HEK293 (cell line): Measurements from ENCODE around the gene ENDOV.

ENCODE experiments used
- CTCF ChIA-PET: fragments of 350-600 bp; formaldehyde crosslinking; extraction: SDS; loops from one replicate; lab custom pipeline; 2021; ENCODE audit warnings: antibody characterized with exemption; lab: Yijun Ruan, JAX
- POLR2A ChIA-PET: fragments of 300-600 bp; formaldehyde crosslinking; extraction: SDS; loops from one replicate; lab custom pipeline; 2020; ENCODE audit warnings: antibody characterized with exemption, inconsistent platforms; lab: Yijun Ruan, JAX
- H3K27ac ChIP-seq: fragments of 200-500 bp; sonication (Bioruptor generic); 2 replicates; pipeline ENCODE4 v1.5.1; 2014; ENCODE audit warnings: low read depth, low read length, control low read depth, inconsistent platforms; ENCODE audit errors: extremely low read depth
- H3K36me3 ChIP-seq, 2 experiments: fragments of 200-500 bp in 1 of 2; sonication (Bioruptor generic) in 1 of 2; 1 replicate in 1 of 2; 2 replicates in 1 of 2; pipeline ENCODE4 v1.5.1; 2014 to 2017; ENCODE audit warnings: inconsistent platforms in 2 of 2, low read length in 2 of 2; ENCODE audit not compliant: control insufficient read depth in 2 of 2, insufficient read depth in 1 of 2
- H3K4me1 ChIP-seq: fragments of 200-500 bp; sonication (Bioruptor generic); 2 replicates; pipeline ENCODE4 v1.5.1; 2014; ENCODE audit warnings: mild to moderate bottlenecking, low read length, inconsistent platforms; ENCODE audit not compliant: control insufficient read depth, insufficient read depth
- H3K4me3 ChIP-seq: 2 replicates; pipeline ENCODE4 v1.5.1; 2011; ENCODE audit warnings: low read depth, mild to moderate bottlenecking, control low read depth, low read length, moderate library complexity
- H3K9me3 ChIP-seq: fragments of 200-500 bp; sonication (Bioruptor generic); 2 replicates; pipeline ENCODE4 v1.5.1; 2014; ENCODE audit warnings: low read depth, low read length, inconsistent platforms; ENCODE audit not compliant: control insufficient read depth, insufficient read depth
- BCL11B ChIP-seq: fragments of 450-650 bp; formaldehyde crosslinking; IDR thresholded peaks from 2 replicates; pipeline ENCODE4 v1.5.1; 2016; ENCODE audit warnings: low read depth, missing biosample characterization, missing genetic modification characterization
- GFI1B ChIP-seq: fragments of 450-650 bp; formaldehyde crosslinking; IDR thresholded peaks from 2 replicates; pipeline ENCODE4 v1.5.1; 2016; ENCODE audit warnings: missing biosample characterization, missing genetic modification characterization
- GLIS1 ChIP-seq: fragments of 450-650 bp; formaldehyde crosslinking; IDR thresholded peaks from 2 replicates; pipeline ENCODE4 v1.5.1; 2016; ENCODE audit warnings: missing biosample characterization, missing genetic modification characterization
- GLIS2 ChIP-seq: fragments of 450-650 bp; formaldehyde crosslinking; IDR thresholded peaks from 2 replicates; pipeline ENCODE4 v1.5.1; 2016; ENCODE audit warnings: missing biosample characterization, missing genetic modification characterization
- KLF16 ChIP-seq: fragments of 450-650 bp; formaldehyde crosslinking; IDR thresholded peaks from 2 replicates; pipeline ENCODE4 v1.5.1; 2017; ENCODE audit warnings: missing biosample characterization, missing genetic modification characterization
- KLF9 ChIP-seq: fragments of 450-650 bp; formaldehyde crosslinking; IDR thresholded peaks from 2 replicates; pipeline ENCODE4 v1.5.1; 2016; ENCODE audit warnings: missing biosample characterization, missing genetic modification characterization, low read depth
- TCF7L2 ChIP-seq: IDR thresholded peaks from 2 replicates; pipeline ENCODE4 v1.6.1; 2011; ENCODE audit warnings: low read depth, mild to moderate bottlenecking, inconsistent platforms, low read length, moderate library complexity, borderline replicate concordance
- ZFHX2 ChIP-seq: fragments of 450-650 bp; formaldehyde crosslinking; conservative IDR thresholded peaks from 2 replicates; pipeline ENCODE4 v1.5.1; 2016; ENCODE audit warnings: missing biosample characterization, missing genetic modification characterization
- ZFP41 ChIP-seq: fragments of 450-650 bp; formaldehyde crosslinking; IDR thresholded peaks from 2 replicates; pipeline ENCODE4 v1.5.1; 2016; ENCODE audit warnings: missing biosample characterization, missing genetic modification characterization, borderline replicate concordance
- ZNF155 ChIP-seq: fragments of 450-650 bp; formaldehyde crosslinking; IDR thresholded peaks from 2 replicates; pipeline ENCODE4 v1.5.1; 2016; ENCODE audit warnings: missing biosample characterization, missing genetic modification characterization
- ZNF211 ChIP-seq: fragments of 450-650 bp; formaldehyde crosslinking; IDR thresholded peaks from 2 replicates; pipeline ENCODE4 v1.5.1; 2016; ENCODE audit warnings: low read depth, missing biosample characterization, missing genetic modification characterization
- ZNF221 ChIP-seq: fragments of 450-650 bp; formaldehyde crosslinking; IDR thresholded peaks from 2 replicates; pipeline ENCODE4 v1.5.1; 2017; ENCODE audit warnings: missing biosample characterization, missing genetic modification characterization, borderline replicate concordance
- ZNF239 ChIP-seq: fragments of 450-650 bp; formaldehyde crosslinking; IDR thresholded peaks from 2 replicates; pipeline ENCODE4 v1.5.1; 2016; ENCODE audit warnings: missing biosample characterization, missing genetic modification characterization
- ZNF335 ChIP-seq: fragments of 450-650 bp; formaldehyde crosslinking; conservative IDR thresholded peaks from 2 replicates; pipeline ENCODE4 v1.5.1; 2016; ENCODE audit warnings: missing biosample characterization, missing genetic modification characterization
- ZNF416 ChIP-seq: fragments of 450-650 bp; formaldehyde crosslinking; IDR thresholded peaks from 2 replicates; pipeline ENCODE4 v1.5.1; 2016; ENCODE audit warnings: missing biosample characterization, missing genetic modification characterization
- ZNF660 ChIP-seq: fragments of 450-650 bp; IDR thresholded peaks from 2 replicates; pipeline ENCODE4 v1.5.1; 2018; ENCODE audit warnings: missing biosample characterization, mild to moderate bottlenecking, missing genetic modification characterization
- ZNF701 ChIP-seq: fragments of 450-650 bp; formaldehyde crosslinking; IDR thresholded peaks from 2 replicates; pipeline ENCODE4 v1.5.1; 2016; ENCODE audit warnings: missing biosample characterization, missing genetic modification characterization
- TF ChIP-seq, protein P1 (sequence below): fragments of 450-650 bp; formaldehyde crosslinking; IDR thresholded peaks from 2 replicates; pipeline ENCODE4 v1.5.1; 2016; ENCODE audit warnings: missing biosample characterization, missing genetic modification characterization
- TF ChIP-seq, protein P2 (sequence below): fragments of 450-650 bp; formaldehyde crosslinking; IDR thresholded peaks from 2 replicates; pipeline ENCODE4 v1.5.1; 2016; ENCODE audit warnings: missing biosample characterization, missing genetic modification characterization, borderline replicate concordance
- TF ChIP-seq, protein P3 (sequence below): fragments of 450-650 bp; formaldehyde crosslinking; IDR thresholded peaks from 2 replicates; pipeline ENCODE4 v1.5.0; 2017; ENCODE audit warnings: missing biosample characterization, missing genetic modification characterization, borderline replicate concordance
- TF ChIP-seq, protein P4 (sequence below): sonication (generic); formaldehyde crosslinking; IDR thresholded peaks from 2 replicates; pipeline ENCODE4 v1.8.1; 2022; ENCODE audit warnings: mild to moderate bottlenecking, moderate library complexity, missing genetic modification reagents
- TF ChIP-seq, protein P5 (sequence below): fragments of 450-650 bp; formaldehyde crosslinking; IDR thresholded peaks from 2 replicates; pipeline ENCODE4 v1.5.1; 2017; ENCODE audit warnings: missing biosample characterization, missing genetic modification characterization

The ENDOV gene

DNA sequence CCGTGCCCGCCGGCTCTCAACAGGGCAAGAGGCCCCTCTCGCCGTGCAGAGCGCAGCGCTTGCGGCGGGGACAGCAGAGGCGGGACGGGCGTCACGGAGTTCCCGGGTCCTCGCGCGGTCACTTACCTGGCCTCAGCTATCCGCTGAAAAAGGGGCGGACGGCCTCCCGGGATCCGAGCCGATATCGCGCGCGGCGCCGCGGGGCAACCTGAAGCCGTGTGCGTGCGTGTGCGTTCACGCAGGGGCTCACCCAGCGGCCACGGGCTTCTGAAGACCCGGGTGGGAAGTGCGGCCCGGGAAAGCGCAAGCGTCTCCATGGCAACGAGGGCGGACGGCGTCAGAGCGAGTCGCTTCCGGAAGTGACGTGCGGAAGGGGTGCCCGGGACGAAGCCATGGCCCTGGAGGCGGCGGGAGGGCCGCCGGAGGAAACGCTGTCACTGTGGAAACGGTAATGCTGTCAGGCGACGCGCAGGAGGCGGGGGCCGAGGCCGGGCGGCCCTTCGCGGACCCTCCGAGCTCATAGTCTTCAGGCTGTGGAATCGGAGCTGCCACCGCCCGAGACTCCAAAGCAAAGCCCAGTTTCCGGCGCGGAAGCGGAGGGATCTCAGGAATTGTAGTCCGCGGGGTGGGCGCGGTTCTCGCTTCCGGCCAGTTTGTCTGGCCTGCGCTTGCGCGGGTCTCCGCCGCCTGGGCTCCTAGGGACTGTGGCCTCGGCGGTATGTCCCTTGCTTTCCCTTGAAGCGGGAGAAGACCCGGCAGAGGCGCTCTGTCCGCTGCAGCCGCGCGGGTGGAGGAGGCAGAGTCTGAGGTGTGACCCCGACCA, at the start of gene ENDOV (continued):
- no peak for TF ChIP-seq ZNF155 (tag by site-specific recombination)
- no peak; the same call in 1 of the 2 replicates for TF ChIP-seq ZFHX2 (tag by site-specific recombination)
- TF ChIP-seq ZNF211 (tag by site-specific recombination): no peak
- TF ChIP-seq ZNF660 (tag by site-specific recombination): peak; percentile 77
- TF ChIP-seq GLIS2: 0 out of 2 replicates have a peak, but pooled peaks have one; percentile 38
- peak; percentile 100 for TF ChIP-seq ZNF335 (tag by site-specific recombination)
- TF ChIP-seq, protein P1, sequence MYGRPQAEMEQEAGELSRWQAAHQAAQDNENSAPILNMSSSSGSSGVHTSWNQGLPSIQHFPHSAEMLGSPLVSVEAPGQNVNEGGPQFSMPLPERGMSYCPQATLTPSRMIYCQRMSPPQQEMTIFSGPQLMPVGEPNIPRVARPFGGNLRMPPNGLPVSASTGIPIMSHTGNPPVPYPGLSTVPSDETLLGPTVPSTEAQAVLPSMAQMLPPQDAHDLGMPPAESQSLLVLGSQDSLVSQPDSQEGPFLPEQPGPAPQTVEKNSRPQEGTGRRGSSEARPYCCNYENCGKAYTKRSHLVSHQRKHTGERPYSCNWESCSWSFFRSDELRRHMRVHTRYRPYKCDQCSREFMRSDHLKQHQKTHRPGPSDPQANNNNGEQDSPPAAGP: peak; percentile 85
- TF ChIP-seq ZFP41 (tag by site-specific recombination): no peak
- peak; percentile 99 for TF ChIP-seq KLF9
- no peak for TF ChIP-seq TCF7L2
- TF ChIP-seq, all 188 proteins: peak for 66

DNA sequence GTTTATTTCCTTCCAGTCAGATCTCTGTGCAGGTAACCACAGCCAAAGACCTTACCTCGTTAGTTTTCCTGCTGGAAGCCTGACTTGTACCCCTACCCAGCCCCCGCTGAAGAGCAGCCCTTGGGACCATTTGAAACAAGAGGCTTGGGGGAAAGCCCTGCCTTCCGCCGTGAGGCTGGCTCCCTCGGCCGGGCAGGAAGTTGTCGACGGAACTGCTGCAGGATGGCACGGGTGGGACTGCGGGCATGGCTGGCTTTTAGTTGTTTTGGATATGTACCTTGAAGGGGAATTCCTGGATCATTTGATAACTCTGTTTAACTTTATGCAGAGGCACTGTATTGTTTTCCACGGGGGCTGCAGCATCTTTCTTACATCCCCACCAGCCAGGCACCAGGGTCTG, 49.0 kb upstream of the ENDOV start:
- H3K9me3 ChIP-seq: no peaks in the 10 kb centered on the region
- ChIA-PET POLR2A (interaction anchor here (1.0 kb wide), 1 partner anchor 11 kb away, joined by 3 read pairs; no protein-coding TSS in a partner anchor), CTCF (interaction anchor here (0.6 to 1.9 kb wide), 3 partner anchors 25 to 277 kb away, joined by 3 to 4 read pairs (median 3); no protein-coding TSS in a partner anchor)
- no peak for TF ChIP-seq GLIS1 (tag by site-specific recombination)
- no peaks in the 10 kb centered on the region for H3K4me1 ChIP-seq
- no peak overlapping the region for H3K27ac ChIP-seq
- H3K4me3 ChIP-seq: no peak overlapping the region
- H3K36me3 ChIP-seq: peaks cover 23 to 94% of the 10 kb centered on the region in 2 experiments

DNA sequence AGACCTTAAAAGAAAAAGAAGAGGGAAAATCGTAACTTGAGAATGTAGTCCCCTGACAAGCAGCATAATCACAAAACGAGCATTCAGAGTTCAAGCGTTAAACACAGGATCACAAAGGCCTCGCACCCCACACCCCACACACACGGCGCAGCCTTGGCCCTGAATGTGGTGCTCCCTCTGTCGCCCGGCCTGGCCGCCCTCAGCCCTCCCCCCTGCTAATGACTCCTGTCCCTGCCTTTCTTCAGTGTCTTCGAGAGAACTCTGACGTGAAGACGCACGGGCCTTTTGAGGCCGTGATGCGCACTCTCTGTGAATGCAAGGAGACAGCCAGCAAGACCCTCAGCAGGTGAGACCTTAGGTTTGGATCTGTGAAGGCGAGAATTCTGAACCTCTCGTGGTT, 47.5 kb upstream of the ENDOV start:
- TF ChIP-seq ZNF221 (tag by site-specific recombination) (no peak), ZNF239 (tag by site-specific recombination) (no peak)
- H3K4me1 ChIP-seq: no peaks in the 10 kb centered on the region
- no peak overlapping the region for H3K27ac ChIP-seq
- ChIA-PET POLR2A (no interaction called here), CTCF (interaction anchor here (1.2 to 1.9 kb wide), 2 partner anchors 171 to 172 kb away, joined by 4 read pairs; no protein-coding TSS in a partner anchor)
- peaks cover 18 to 94% of the 10 kb centered on the region in 2 experiments for H3K36me3 ChIP-seq
- H3K4me3 ChIP-seq: no peak overlapping the region
- H3K9me3 ChIP-seq: no peaks in the 10 kb centered on the region

DNA sequence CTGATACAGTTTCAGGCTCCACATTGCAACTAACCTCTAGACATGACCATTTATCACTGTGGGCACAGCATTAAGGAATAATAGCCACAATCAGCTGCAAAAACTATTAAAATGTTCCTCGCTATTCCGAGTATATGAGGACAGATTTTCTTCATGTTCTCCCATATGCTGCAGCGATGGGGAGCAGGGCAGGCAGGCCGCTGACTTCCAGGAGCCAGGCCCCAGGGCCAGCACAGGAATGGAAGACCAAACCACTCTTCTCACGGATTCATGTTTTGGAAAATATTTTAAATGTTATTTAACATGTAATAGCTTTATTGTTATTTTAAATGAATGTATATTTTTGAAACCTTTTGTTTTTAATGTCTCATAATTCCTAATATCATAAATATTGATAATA, 43.8 kb upstream of the ENDOV start:
- ChIA-PET POLR2A (no interaction called here), CTCF (interaction anchor here (0.7 to 2.1 kb wide), 3 partner anchors 9 to 362 kb away, joined by 3 to 12 read pairs (median 3); no protein-coding TSS in a partner anchor)
- H3K36me3 ChIP-seq: peaks cover 41 to 93% of the 10 kb centered on the region in 2 experiments
- no peak overlapping the region for H3K4me3 ChIP-seq
- H3K9me3 ChIP-seq: no peaks in the 10 kb centered on the region
- no peaks in the 10 kb centered on the region for H3K4me1 ChIP-seq
- no peak overlapping the region for H3K27ac ChIP-seq
- TF ChIP-seq BCL11B (tag by site-specific recombination) (no peak), GFI1B (tag by site-specific recombination) (no peak), ZNF701 (tag by site-specific recombination) (no peak), KLF16 (tag by site-specific recombination) (no peak), ZNF416 (tag by site-specific recombination) (no peak)
- TF ChIP-seq, protein P2, sequence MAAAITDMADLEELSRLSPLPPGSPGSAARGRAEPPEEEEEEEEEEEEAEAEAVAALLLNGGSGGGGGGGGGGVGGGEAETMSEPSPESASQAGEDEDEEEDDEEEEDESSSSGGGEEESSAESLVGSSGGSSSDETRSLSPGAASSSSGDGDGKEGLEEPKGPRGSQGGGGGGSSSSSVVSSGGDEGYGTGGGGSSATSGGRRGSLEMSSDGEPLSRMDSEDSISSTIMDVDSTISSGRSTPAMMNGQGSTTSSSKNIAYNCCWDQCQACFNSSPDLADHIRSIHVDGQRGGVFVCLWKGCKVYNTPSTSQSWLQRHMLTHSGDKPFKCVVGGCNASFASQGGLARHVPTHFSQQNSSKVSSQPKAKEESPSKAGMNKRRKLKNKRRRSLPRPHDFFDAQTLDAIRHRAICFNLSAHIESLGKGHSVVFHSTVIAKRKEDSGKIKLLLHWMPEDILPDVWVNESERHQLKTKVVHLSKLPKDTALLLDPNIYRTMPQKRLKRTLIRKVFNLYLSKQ: no peak
- TF ChIP-seq, protein P3, sequence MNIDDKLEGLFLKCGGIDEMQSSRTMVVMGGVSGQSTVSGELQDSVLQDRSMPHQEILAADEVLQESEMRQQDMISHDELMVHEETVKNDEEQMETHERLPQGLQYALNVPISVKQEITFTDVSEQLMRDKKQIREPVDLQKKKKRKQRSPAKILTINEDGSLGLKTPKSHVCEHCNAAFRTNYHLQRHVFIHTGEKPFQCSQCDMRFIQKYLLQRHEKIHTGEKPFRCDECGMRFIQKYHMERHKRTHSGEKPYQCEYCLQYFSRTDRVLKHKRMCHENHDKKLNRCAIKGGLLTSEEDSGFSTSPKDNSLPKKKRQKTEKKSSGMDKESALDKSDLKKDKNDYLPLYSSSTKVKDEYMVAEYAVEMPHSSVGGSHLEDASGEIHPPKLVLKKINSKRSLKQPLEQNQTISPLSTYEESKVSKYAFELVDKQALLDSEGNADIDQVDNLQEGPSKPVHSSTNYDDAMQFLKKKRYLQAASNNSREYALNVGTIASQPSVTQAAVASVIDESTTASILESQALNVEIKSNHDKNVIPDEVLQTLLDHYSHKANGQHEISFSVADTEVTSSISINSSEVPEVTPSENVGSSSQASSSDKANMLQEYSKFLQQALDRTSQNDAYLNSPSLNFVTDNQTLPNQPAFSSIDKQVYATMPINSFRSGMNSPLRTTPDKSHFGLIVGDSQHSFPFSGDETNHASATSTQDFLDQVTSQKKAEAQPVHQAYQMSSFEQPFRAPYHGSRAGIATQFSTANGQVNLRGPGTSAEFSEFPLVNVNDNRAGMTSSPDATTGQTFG (tag by site-specific recombination): no peak
- TF ChIP-seq, protein P4, sequence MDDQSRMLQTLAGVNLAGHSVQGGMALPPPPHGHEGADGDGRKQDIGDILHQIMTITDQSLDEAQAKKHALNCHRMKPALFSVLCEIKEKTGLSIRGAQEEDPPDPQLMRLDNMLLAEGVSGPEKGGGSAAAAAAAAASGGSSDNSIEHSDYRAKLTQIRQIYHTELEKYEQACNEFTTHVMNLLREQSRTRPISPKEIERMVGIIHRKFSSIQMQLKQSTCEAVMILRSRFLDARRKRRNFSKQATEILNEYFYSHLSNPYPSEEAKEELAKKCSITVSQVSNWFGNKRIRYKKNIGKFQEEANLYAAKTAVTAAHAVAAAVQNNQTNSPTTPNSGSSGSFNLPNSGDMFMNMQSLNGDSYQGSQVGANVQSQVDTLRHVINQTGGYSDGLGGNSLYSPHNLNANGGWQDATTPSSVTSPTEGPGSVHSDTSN (CRISPR knock-in tag): no peak
- TF ChIP-seq, protein P5, sequence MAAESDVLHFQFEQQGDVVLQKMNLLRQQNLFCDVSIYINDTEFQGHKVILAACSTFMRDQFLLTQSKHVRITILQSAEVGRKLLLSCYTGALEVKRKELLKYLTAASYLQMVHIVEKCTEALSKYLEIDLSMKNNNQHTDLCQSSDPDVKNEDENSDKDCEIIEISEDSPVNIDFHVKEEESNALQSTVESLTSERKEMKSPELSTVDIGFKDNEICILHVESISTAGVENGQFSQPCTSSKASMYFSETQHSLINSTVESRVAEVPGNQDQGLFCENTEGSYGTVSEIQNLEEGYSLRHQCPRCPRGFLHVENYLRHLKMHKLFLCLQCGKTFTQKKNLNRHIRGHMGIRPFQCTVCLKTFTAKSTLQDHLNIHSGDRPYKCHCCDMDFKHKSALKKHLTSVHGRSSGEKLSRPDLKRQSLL (tag by site-specific recombination): no peak
